ENCODE measurements around the gene CCL20. TPM values are rescaled to one million over a fixed set of nuclear protein-coding genes. Genes with fewer than 3 reads are reported as not detected.

CCL20 gene
- total and polyA plus RNA-seq, 2 of the 13 experiments (the other 11 are each of a cell fraction or from before 2014, with no cell fraction given), result 223 to 903 TPM

GRCh38 chr2:227772197-227772661, 41.4 kb upstream of the CCL20 start:
- H2AFZ ChIP-seq (ENCODE audit: low read length), result peak overlapping the region; percentile 29
- H3K27me3 ChIP-seq (ENCODE audit: control insufficient read depth in 1 of 2, insufficient read depth in 2 of 2, low read length in 2 of 2), result no peaks in the 10 kb centered on the region
- ChIA-PET POLR2A (no interaction called here), CTCF (ENCODE audit: low intra/inter-chr PET ratio, low total read pairs) (no interaction called here)
- no peak overlapping the region for H3K4me3 ChIP-seq (replicated peaks in 1 of 3; ENCODE audit: insufficient read depth in 1 of 3, low read depth in 2 of 3, low read length in 3 of 3)
- no peaks in the 10 kb centered on the region for H3K9me3 ChIP-seq (ENCODE audit: low read length)
- peak overlapping the region; percentile 53 for H3K4me2 ChIP-seq (ENCODE audit: low read depth, low read length)
- ATAC-seq (peak; percentile 57), FAIRE-seq (no peak), DNase-seq (ENCODE audit: low spot score) (peak; percentile 42)
- H3K4me1 ChIP-seq (ENCODE audit: insufficient read depth, low read length), result peaks cover 62% of the 10 kb centered on the region
- peak overlapping the region; percentile 9; the same call in 1 of the 2 replicates for H3K9ac ChIP-seq (ENCODE audit: insufficient read depth, low read depth, low read length)
- no peaks in the 10 kb centered on the region for H3K36me3 ChIP-seq (replicated peaks in 1 of 2; ENCODE audit: control insufficient read depth in 1 of 2, insufficient read depth in 2 of 2, low read length in 2 of 2)
- no TSS peak for BruUV-seq (replicated peaks)
- 9% methylated on average over 5 of the region's 5 CpGs for WGBS (ENCODE audit: low lambda C conversion rate)
- no peak overlapping the region for H3K27ac ChIP-seq (ENCODE audit: extremely low read length, insufficient read depth, low read length)
- no peaks in the 10 kb centered on the region for H4K20me1 ChIP-seq (ENCODE audit: insufficient read depth, low read length)
- H3K79me2 ChIP-seq (ENCODE audit: insufficient read depth, low read length), result no peaks in the 10 kb centered on the region
- intact Hi-C loops (cut with micrococcal nuclease; ENCODE audit: unreplicated experiment) (no loop called here), in situ Hi-C loops (cut with HindIII; ENCODE audit: extremely low pct_ligation_motif_present, low pct_unique_long_range_greater_than_20kb) (no loop called here)
- TF ChIP-seq, protein P1, sequence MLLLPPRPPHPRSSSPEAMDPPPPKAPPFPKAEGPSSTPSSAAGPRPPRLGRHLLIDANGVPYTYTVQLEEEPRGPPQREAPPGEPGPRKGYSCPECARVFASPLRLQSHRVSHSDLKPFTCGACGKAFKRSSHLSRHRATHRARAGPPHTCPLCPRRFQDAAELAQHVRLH (CRISPR knock-in tag; IDR thresholded peaks at IDR 0.05; ENCODE audit: borderline replicate concordance, low read depth), result no peak
- peak; percentile 65; the same call in 1 of the 2 replicates for TF ChIP-seq MLX (CRISPR knock-in tag; IDR thresholded peaks at IDR 0.05)
- TF ChIP-seq, protein P2, sequence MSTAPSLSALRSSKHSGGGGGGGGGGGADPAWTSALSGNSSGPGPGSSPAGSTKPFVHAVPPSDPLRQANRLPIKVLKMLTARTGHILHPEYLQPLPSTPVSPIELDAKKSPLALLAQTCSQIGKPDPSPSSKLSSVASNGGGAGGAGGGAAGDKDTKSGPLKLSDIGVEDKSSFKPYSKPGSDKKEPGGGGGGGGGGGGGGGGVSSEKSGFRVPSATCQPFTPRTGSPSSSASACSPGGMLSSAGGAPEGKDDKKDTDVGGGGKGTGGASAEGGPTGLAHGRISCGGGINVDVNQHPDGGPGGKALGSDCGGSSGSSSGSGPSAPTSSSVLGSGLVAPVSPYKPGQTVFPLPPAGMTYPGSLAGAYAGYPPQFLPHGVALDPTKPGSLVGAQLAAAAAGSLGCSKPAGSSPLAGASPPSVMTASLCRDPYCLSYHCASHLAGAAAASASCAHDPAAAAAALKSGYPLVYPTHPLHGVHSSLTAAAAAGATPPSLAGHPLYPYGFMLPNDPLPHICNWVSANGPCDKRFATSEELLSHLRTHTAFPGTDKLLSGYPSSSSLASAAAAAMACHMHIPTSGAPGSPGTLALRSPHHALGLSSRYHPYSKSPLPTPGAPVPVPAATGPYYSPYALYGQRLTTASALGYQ (CRISPR knock-in tag; IDR thresholded peaks at IDR 0.05), result peak; percentile 20; the same call in 1 of the 2 replicates
- TF ChIP-seq ZNF230 (CRISPR knock-in tag; IDR thresholded peaks at IDR 0.05), result no peak
- TF ChIP-seq HDAC2 (CRISPR knock-in tag; IDR thresholded peaks at IDR 0.05), result peak; percentile 48; the same call in 1 of the 2 replicates
- TF ChIP-seq SALL1 (CRISPR knock-in tag; IDR thresholded peaks at IDR 0.05), result peak; percentile 73
- TF ChIP-seq RFXANK (CRISPR knock-in tag; IDR thresholded peaks at IDR 0.05), result no peak
- TF ChIP-seq DPF2 (CRISPR knock-in tag; IDR thresholded peaks at IDR 0.05; ENCODE audit: borderline replicate concordance, low read depth), result no peak
- TF ChIP-seq, protein P3, sequence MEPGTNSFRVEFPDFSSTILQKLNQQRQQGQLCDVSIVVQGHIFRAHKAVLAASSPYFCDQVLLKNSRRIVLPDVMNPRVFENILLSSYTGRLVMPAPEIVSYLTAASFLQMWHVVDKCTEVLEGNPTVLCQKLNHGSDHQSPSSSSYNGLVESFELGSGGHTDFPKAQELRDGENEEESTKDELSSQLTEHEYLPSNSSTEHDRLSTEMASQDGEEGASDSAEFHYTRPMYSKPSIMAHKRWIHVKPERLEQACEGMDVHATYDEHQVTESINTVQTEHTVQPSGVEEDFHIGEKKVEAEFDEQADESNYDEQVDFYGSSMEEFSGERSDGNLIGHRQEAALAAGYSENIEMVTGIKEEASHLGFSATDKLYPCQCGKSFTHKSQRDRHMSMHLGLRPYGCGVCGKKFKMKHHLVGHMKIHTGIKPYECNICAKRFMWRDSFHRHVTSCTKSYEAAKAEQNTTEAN (CRISPR knock-in tag; conservative IDR thresholded peaks at IDR 0.05), result peak; percentile 66
- 0 out of 2 replicates have a peak, but pooled peaks have one; percentile 44 for TF ChIP-seq FOXA3 (CRISPR knock-in tag; IDR thresholded peaks at IDR 0.05)
- no peak for TF ChIP-seq ZNF142 (CRISPR knock-in tag; IDR thresholded peaks at IDR 0.05)
- TF ChIP-seq POLR2A (IDR thresholded peaks at IDR 0.05; ENCODE audit: insufficient read depth in 1 of 2, low read depth in 2 of 2, low read length in 2 of 2), result no peak
- TF ChIP-seq TARDBP (CRISPR knock-in tag; IDR thresholded peaks at IDR 0.05), result no peak
- TF ChIP-seq CHD4 (IDR thresholded peaks at IDR 0.05; ENCODE audit: borderline replicate concordance, low read length), result peak; percentile 34; the same call in 1 of the 2 replicates
- TF ChIP-seq ARNTL (CRISPR knock-in tag; IDR thresholded peaks at IDR 0.05), result peak; percentile 77
